Inflammatory macrophage treated with lipopolysaccharide for 4 hours (primary cell): Measurements from ENCODE around the gene BICDL1.

Experiments
- DNase-seq: peaks from one replicate; pipeline ENCODE4 v3.0.0-alpha.2; 2020

The BICDL1 gene

GRCh38 chr12:120086801-120087621, 98.0 kb downstream of the BICDL1 start:
- peak; percentile 98 for DNase-seq

DNA sequence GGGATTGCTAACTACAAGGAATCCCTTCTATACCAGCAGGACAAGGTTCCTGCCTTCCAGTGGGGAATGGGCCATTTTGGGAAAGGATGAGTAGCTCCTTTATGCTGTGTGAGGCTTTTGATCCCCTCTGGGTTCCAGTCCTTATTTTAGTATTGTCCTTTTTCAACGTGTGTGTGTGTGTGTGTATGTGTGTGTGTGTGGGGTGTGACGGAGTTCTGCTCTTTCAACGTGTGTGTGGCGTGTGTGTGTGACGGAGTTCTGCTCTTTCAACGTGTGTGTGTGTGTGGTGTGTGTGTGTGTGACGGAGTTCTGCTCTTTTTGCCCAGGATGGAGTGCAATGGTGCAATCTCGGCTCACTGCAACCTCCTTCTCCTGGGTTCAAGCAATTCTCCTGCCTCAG, 100.1 kb downstream of the BICDL1 start:
- DNase-seq, result no peak

DNA sequence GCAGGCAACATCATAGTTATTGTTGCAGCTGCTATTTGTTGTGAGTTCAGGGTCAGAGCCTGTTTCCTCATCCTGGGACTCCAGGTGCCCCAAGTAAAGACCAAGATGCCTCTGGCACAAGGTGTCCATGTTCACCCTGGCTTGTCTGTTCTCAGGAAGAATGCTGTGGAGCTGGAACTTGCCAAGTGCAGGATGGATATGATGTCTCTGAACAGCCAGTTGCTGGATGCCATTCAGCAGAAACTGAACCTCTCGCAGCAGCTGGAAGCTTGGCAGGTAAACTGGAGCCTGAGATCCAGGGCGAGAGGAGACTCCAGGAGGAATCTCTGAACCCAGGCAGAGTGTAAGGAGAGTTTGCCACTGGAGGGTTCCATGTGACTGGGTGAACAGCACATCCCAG, 100.8 kb downstream of the BICDL1 start:
- DNase-seq, result no peak

DNA sequence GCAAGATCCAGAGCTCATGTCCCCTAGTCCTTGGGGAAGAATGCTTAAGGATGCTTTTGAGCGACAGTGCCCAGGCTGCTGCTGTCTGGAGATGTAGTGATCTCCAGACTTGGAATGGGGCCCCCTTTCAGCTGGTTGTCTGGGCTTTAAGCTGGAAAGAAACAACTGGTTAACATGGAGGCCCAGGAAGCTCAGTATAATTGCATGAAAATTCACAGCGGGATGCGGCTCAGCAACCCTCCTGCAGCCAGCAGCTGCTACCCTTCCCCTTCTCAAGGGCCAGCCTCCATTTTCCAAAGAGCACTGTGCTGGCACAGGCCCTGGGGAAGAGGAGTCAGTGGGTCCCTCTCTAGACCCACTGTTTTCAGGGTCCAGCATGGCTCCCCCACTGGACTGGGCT, 101.2 kb downstream of the BICDL1 start:
- no peak for DNase-seq

DNA sequence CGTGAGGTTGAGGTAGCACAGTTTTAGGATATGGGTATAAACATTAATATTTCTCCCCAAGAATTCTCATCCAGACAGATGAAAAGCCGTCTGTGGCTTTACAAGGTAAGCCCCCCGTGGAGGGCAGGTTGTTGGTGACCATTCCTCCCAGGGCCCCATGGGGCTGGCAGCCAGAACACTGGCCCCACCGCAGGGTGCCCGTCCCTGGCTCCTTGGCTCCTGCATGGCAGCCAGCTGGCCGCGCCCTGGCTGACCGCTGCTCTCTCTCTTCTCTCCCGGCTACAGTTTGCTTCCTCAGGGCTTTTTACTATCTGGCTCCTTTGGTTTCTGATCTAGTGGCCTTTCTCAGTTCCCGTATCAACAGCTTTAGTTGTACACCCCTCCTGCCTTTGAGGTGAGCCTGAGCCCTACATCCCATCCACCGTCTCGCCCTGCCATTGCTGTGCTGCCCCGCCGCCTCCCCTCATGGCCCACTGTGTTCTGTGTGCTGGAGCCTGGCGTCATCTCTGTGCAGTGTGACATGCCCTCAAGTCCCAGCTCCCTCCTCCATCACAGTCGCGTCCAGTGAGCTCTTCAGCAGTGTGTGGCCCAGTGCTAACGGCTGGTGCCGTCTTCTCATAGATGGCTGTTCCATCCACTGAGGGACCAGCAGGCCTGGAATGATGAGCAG, 101.7 kb downstream of the BICDL1 start:
- no peak for DNase-seq

DNA sequence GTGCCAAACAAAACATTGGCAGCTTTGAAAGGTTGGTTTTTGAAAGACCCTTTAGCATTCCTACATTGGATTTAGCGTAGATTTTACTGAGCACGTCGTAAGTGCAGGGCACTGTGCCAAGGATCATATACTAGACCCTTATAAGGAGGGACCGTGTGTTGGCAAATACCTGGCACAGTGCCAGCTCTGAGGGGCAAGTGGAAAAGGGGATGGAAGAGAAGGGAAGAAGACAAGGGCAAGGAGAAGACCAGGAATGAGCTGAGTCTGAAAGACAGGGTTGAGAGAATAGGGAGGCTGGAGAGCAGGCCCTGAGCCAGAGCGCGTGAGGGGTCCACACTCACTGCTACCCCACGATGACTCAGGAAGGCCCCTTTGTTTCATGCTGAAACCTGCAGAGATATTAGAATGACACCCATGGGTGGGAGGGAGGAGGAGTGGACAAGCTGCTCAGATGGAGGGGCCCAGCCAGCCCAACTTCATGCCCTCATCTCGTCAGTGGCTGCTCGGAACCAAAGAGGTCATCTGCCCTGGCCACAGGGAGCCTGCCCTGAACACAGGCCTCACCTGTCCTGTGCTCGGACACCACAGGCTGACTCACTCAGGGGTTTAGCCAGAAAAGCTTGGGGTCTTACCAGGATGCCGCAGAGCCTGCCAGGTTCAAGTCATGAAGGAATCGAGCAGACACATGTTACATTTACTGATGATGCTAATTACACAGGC, 102.5 kb downstream of the BICDL1 start:
- no peak for DNase-seq

DNA sequence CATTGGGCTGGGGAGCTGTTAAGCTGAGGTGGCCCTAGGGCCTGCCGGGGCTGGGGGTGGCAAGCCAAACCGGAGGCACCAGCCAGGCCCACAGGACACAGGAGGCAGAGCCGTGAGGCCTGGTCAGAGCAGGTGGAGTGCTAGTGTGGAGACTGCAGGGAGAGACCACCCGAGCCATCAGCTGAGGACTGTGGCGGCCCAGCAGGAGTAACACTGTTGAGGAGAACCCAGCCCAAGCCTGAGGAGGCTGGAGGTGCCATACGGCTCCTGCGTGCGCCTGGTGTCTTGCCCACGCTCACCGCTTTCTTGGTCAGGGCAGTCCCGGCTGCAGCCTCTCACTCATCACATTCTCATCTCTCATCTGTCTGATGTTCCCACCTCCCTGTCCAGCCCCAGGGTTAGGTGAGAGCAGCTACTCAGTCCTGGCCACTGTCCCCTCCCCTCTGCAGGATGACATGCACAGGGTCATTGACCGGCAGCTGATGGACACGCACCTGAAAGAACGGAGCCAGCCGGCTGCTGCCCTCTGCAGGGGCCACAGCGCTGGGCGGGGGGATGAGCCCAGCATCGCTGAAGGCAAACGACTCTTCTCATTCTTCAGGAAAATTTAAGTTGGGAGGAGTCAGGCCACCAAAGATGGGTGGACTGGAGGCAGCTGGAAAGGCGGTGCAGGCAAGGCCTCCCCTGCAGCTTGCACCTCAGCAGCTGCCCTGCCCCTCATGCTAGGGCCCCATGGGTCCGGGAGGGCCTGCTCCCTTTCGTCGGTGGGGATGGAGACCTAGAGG, 103.7 kb downstream of the BICDL1 start:
- DNase-seq, result no peak

GRCh38 chr12:120093336-120093591, 104.2 kb downstream of the BICDL1 start:
- no peak for DNase-seq

GRCh38 chr12:120093592-120094355, 104.7 kb downstream of the BICDL1 start:
- no peak for DNase-seq

- no peak for DNase-seq
Measured at GRCh38 chr12:120094485-120094884, 105.4 kb downstream of the BICDL1 start.

DNA sequence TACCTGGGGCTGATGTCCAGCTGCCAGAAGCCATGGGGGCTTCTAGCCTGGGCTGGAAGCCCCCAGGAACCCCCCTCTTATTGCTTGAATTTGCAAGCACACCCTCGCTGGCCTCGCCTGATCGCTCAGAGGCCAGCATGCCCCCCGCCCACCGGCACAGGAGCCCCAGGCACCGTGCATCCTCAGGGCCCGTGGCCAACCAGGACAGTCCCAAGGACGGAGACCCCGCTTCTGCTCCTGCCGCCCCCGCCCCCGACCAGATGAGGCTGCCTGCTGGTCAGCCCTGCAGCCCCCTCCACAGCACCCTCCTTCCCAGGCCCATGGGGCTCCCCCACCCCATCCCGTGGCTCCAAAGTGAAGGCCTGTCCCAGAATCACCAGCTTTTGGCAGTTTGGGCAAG, 106.3 kb downstream of the BICDL1 start:
- DNase-seq, result no peak

- DNase-seq, result no peak
Measured at GRCh38 chr12:120095736-120096135, 106.7 kb downstream of the BICDL1 start.

GRCh38 chr12:120096671-120097202, 107.7 kb downstream of the BICDL1 start:
- no peak for DNase-seq

GRCh38 chr12:120098756-120099470, 109.9 kb downstream of the BICDL1 start:
- DNase-seq, result no peak

DNA sequence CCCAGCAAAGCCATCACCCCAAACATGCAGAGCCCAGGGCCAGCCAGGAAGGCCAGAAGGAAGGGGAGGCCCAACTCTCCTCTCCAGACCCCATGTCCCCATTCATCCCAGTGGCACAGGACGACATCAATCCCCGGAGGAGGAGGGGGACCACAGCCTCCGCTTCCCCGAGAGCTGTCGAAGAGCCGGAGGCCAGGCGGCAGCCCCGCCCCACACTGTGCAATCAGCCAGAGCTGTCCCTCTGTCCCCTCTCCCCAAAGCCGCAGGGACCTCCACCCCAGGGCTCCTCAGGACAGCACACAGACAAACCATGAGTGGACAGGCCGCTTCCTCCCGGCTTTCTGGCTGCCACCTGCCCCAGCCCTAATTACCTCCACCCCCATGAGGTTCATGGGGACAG, 110.7 kb downstream of the BICDL1 start:
- no peak for DNase-seq

DNA sequence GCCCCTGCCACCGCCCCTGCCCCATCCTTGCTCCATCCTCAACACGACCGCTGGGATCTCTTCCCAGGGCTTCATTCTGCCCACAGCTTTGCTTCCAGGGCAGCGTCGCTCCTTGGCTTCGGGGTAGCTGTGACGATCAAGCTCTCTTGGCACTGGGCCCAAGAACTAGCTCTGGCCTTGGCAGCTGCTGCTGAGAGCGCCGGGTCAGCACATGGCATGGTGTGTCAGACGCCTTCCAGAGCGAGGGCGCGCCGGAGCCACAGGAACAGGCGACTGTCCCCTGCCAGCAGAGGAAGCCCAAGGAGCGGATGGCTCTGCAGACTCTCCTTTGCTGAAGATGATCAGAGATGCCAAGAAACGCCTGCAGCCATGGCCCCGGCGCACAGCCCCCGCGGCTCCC, 111.6 kb downstream of the BICDL1 start:
- no peak for DNase-seq

GRCh38 chr12:120101182-120101581, 112.1 kb downstream of the BICDL1 start:
- no peak for DNase-seq

GRCh38 chr12:120101617-120102016, 112.6 kb downstream of the BICDL1 start:
- DNase-seq, result no peak

GRCh38 chr12:120102189-120103043, 113.4 kb downstream of the BICDL1 start:
- peak; percentile 35 for DNase-seq

DNA sequence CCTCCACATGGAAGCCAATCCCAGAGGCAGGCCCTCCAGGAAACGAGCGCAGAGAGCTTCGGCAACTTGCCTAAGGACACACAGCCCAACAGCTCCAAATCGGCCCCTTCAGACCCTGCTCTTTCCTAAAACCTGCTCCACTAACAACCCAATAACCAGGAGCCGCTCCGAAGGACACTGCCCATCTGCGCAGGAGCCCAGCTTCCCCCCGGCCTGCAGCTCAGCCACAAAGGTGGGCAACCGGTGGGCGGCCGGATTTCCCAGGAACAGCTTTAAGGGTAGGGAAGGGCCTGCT, 114.0 kb downstream of the BICDL1 start:
- no peak for DNase-seq

- DNase-seq, result no peak
Measured at GRCh38 chr12:120103371-120103770, 114.3 kb downstream of the BICDL1 start.
